TTC549 (cell line): ENCODE measurements around the gene FAM3B.

Source experiments
- FAIRE-seq: peaks from 2 replicates; lab custom pipeline; 2012; peaks lifted over from hg19 to GRCh38; lab: Jason Lieb, UNC

Gene FAM3B

GRCh38 chr21:41398251-41398650 is 81.7 kb downstream of the FAM3B start:
- no peak for FAIRE-seq

DNA sequence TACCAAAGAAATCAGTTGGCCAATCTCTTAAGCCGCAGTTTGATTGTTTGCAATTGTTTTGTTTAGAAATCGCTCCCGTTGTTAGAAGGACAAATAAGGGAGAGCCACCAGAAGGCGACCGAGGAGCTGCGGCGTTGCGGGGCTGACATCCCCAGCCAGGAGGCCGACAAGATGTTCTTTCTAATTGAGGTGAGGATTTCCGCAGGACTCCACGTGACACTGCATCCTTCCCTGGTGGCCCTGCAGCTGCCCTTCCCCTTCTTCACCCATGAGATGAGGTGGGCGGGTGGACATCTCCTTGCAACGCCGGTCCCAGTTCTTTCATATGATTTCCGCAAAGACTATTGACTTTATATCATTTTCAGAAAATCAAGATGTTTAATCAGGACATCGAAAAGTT is 82.2 kb downstream of the FAM3B start:
- no peak for FAIRE-seq

- no peak for FAIRE-seq
Measured at GRCh38 chr21:41399246-41399800, 82.7 kb downstream of the FAM3B start.

- FAIRE-seq = no peak
Measured at GRCh38 chr21:41402231-41402630, 85.6 kb downstream of the FAM3B start.

GRCh38 chr21:41402796-41403195 is 86.2 kb downstream of the FAM3B start:
- FAIRE-seq = no peak

DNA sequence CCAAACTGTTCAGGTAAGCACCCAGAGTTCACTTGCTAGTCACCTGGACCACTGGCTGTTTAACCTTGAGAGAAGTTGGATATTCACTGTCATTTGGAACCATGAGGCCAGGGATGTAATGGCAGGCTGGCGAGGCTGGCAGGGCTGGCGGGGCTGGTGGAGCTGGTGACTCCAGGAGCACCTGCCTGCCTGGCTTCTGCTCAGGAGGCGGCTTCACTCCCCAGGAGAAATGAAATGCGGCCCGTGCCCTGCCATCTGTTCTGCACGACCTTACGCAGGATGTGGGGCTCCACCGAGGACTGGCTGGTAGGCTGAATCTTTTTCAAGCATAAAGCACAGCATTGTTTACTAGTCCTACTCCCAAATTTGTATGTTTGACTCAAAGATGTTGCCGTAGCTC is 86.7 kb downstream of the FAM3B start:
- no peak for FAIRE-seq

DNA sequence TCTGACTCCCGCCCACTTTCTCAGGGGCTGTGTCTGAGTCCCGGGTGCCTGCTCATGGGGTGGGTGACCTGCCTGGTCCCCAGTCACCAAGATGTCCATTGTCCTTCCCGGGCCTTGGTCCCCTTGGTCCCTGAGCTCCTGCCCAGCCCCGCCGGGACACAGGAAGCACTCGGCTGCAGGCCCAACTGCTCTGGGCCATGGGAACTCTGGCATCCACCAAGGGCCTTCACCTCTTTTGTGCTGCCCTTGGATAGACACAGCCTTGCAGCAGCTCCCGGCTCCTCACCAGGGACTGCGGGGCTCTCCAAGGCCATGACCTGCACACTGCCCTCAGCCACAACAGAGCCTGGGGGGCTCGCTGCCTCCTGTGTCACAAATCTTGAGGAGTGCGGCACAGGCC is 87.4 kb downstream of the FAM3B start:
- no peak for FAIRE-seq

- FAIRE-seq = no peak
Measured at GRCh38 chr21:41405321-41405720, 88.7 kb downstream of the FAM3B start.

GRCh38 chr21:41406340-41406739 is 89.7 kb downstream of the FAM3B start:
- no peak for FAIRE-seq
